Measurements from ENCODE around the gene ASB15.
"Not testable (repeated sequence)": the region's sequence is repeated elsewhere in the genome, so short reads cannot be mapped to it uniquely, and the experiment has no call there.

The ASB15 gene

GRCh38 chr7:123598657-123599056 is 3.0 kb upstream of the ASB15 start:
- DNase-seq (ENCODE audit: low read depth) = no peak

DNA sequence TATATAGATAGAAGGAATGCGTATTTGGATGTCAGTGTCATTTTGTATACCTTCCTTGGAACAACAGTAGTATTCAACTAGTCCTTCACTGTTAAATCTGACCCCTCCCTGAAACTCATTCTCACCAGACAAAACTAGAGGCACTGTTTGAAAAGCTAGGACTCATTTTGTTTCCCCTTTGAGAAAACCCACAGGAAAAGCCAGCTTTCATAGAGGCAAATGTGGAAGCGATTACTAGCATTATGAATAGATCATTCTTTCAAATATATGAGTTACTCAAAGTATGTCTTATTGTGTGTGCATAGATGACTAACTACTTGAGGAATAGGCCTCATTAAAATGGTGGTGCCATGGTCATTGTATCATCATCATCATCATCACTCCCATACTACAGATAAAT is 1.9 kb upstream of the ASB15 start:
- DNase-seq (ENCODE audit: low read depth) = no peak

DNA sequence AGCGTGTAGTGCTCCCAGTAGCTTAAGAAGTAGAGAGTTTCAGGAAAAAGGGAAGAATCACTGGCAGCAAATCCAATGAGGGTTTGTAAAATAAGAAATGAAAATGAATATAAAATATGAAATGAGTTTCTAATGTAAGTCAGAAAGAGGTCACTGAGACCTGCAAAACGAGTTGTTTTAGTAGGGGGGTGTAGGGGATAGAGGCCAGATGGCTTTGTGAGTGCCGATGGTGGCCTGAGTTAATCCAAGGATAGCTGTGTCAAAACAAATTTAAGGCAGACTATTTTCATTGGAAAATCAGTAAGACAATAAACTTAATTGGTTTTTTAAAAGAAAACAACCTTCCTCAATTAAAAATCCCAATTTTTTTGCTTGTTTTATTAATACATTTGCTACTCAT is 745 bp upstream of the ASB15 start:
- DNase-seq (ENCODE audit: low read depth) = no peak

DNA sequence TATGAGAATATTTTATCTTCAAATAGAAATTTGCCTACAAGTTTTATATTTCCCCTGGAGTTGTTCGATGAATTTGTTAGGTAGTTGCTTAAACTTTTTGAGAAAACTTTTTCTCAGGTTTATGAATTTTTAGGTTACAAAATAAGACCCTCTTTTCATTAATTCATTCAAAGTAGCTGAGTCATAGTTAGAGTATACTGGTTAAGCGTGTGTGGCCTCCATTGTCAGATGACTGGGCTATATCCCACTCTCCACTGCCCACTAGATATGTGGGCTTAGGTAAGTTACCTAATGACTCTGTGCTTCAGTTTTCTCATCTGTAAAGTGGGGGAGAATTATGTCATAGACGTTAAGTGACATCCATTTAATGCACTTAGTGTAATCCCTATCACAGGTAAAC is 1.0 kb downstream of the ASB15 start:
- DNase-seq (ENCODE audit: low read depth) = no peak

- DNase-seq (ENCODE audit: low read depth) = no peak
Observed at GRCh38 chr7:123604739-123605138, 3.1 kb downstream of the ASB15 start.

DNA sequence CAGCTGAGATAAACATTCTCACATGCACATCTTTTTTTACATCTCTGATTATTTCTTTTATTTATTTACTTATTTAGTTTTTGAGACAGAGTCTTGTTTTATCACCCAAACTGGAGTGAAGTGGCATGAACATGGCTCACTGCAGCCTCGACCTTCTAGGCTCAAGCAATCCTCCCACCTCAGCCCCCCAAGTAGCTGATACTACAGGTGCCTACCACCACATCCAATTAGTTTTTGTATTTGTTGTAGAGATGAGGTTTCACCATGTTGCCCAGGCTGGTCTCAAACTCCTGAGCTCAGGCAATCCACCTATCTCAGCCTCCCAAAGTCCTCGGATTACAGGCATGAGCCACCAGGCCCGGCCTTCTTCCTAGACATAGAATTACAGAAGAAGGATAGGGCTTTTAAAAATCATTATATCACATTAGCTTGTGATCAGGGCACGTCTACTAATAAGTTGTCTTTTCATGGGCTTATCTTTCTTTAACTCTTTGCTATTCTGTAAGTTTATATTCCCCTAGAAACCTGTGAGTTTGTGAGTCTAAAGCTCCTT is 5.9 kb downstream of the ASB15 start:
- DNase-seq (ENCODE audit: low read depth) = no peak

- no peak for DNase-seq (ENCODE audit: low read depth)
Observed at GRCh38 chr7:123608991-123609882, 7.6 kb downstream of the ASB15 start.

DNA sequence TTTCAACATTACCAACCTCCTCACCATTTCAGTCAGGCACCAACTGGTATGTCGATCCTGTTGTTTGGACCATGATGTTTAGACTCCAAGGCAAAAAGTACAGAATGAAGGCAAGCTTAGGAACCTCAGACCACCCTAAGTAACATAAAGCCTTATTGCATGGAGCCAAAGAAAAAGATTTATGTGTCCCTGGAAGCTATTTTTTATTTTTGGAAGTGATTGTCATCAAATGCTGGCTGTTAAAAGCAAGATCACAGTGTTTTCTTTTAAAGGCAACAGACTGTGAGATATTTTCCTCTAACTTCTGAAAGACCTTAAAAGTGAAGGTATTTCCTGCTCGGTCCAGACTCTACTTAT is 8.2 kb downstream of the ASB15 start:
- no peak for DNase-seq (ENCODE audit: low read depth)

- DNase-seq (ENCODE audit: low read depth) = no peak
Observed at GRCh38 chr7:123612024-123612423, 10.4 kb downstream of the ASB15 start.

GRCh38 chr7:123615344-123615743 is 13.7 kb downstream of the ASB15 start:
- DNase-seq (ENCODE audit: low read depth) = peak; percentile 69

DNA sequence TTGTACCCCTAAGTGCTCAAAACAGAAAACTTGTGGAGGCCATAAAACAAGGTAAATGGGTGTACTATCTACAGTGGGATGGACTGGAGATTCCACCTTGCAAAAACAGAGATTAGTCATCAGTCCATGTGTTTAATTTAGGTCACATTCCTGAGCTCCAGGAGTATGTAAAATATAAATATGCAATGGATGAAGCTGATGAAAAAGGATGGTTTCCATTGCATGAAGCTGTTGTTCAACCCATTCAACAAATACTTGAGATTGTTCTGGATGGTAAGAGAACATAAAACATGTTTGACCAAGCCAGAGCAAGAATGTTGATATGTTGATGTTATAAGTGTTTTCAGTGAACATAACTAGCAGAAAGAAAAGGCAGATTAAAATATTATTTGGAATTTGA is 14.6 kb downstream of the ASB15 start:
- DNase-seq (ENCODE audit: low read depth) = peak; percentile 26

GRCh38 chr7:123621707-123622106 is 20.1 kb downstream of the ASB15 start:
- no peak for DNase-seq (ENCODE audit: low read depth)

GRCh38 chr7:123622660-123623386 is 21.2 kb downstream of the ASB15 start:
- DNase-seq (ENCODE audit: low read depth) = peak; percentile 39

GRCh38 chr7:123624527-123625183 is 23.0 kb downstream of the ASB15 start:
- no peak for DNase-seq (ENCODE audit: low read depth)

DNA sequence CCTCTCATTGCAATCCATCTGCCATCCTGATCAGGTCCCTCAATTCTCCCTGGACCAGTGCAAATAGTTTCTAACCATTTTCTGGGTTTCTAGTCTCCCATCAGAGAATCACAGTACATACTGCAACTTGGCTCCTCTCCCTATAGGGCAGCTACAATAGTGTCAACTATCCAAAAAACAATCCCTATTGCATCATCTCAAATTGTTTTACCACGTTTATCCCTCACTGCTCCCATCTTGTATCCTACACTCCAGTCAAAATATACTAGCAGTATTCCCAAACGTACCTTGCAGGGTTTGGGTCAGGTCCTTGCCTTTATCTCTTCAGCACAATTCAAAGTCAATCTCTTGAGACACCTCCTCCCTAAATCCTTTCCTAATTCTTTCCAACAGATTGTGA is 23.6 kb downstream of the ASB15 start:
- no peak for DNase-seq (ENCODE audit: low read depth)

DNA sequence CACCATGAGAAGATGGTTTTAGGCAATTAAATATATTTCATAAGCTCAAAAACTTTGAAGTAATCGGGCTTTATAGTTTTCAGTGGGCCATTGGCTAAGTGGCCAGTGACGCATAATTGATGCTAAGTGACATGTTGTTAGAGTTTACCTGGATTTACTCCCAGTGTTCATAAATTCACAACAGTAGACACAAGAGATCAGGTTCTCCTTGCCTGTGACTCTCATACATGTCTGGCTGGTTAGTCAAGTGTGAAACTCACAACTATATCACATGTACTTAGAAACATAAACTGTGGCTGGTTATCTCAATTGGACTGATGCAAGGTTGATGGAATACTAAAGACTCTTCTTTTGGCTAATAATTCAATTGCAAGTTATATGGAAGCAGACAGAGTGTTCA is 26.2 kb downstream of the ASB15 start:
- DNase-seq (ENCODE audit: low read depth) = no peak

GRCh38 chr7:123628829-123629228 is 27.2 kb downstream of the ASB15 start:
- DNase-seq (ENCODE audit: low read depth) = no peak

- DNase-seq (ENCODE audit: low read depth) = no peak
Observed at GRCh38 chr7:123629281-123629680, 27.7 kb downstream of the ASB15 start.

GRCh38 chr7:123632808-123633207 is 31.2 kb downstream of the ASB15 start:
- DNase-seq (ENCODE audit: low read depth) = no peak

- DNase-seq (ENCODE audit: low read depth) = peak; percentile 72
Observed at GRCh38 chr7:123633553-123633952, 31.9 kb downstream of the ASB15 start.

DNA sequence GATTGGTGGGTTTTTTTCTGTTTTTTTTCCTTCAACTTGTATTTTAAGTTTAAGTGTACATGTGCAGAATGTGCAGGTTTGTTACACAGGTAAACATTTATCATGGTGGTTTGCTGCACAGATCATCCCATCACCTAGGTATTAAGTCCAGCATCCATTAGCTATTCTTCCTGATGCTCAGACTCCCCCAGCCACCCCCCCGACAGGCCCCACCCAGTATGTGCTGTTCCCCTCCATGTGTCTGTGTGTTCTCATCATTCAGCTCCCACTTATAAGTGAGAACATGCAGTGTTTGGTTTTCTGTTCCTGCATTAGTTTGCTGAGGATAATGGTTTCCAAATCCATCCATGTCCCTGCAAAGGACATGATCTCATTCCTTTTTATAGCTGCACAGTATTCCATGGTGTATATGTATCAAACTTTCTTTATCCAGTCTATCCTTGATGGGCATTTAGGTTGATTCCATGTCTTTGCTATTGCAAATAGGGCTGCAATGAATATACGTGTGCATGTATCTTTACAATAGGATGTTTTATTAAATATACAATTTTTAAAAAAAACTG is 32.5 kb downstream of the ASB15 start:
- DNase-seq (ENCODE audit: low read depth) = not testable (repeated sequence)
